ENCODE results near the gene NHSL1.

NHSL1 gene

GRCh38 chr6:138421608-138422007 lies 77.7 kb downstream of the NHSL1 start:
- DNase-seq: no peak

DNA sequence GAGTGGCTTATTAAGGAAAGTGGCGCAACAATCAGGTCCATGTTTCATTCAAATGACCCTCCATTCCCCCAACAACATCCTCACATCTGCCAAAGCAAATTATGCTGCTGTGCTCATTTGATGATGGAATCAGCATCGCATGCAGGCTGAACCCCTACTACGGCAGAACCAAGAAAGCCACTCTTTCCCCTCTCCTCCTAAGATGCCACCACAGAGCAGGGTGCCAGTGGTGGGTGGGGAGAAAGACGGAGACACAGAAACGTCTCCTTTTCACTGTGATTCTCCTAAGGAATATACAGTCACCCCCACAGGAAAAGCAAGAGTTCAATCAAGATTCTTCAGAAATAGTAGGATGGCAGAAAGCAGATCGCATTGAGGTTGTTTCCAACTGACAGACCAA lies 78.2 kb downstream of the NHSL1 start:
- DNase-seq: no peak

DNA sequence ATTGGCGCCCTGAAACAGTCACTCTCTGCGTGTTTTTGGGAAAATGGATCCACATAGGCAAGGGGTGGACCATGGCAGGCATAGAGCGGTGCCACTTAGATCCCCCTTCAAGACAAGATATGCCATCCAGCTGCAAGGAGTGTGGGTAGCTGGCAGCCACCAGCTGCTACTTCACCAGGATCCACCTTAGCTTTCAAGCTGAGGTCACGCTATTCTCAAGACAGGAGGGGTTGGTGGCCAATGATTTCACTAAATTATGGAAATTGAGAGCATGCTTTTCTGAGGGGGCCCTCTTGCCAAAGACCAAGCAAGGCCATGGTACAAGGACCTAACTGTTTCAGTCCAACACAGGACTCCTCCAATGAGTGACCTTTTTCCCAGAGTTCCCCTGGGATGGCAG lies 78.9 kb downstream of the NHSL1 start:
- DNase-seq: no peak

DNA sequence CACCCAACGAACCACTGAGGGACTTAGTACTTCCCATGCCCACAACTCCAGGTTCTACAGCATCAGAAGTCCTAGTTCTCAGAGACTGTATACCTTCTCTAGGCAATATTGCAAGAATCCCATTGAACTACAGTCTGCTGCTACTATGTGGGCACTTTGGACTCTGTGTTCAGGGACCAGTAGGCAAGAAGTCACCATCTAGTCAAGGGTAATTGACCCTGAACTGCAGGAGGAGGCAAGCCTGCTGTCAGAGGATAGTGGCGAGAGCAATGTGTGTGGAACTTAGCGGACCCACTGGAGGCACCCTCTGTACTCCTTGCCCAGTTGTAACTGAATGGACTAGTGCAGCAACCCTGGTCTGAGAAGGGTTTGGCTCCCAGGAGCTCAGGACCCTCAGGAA lies 79.5 kb downstream of the NHSL1 start:
- DNase-seq: no peak

GRCh38 chr6:138418118-138418742 lies 81.1 kb downstream of the NHSL1 start:
- DNase-seq: no peak

- DNase-seq: no peak
Measured at GRCh38 chr6:138417493-138418117, 81.7 kb downstream of the NHSL1 start.

- no peak for DNase-seq
Measured at GRCh38 chr6:138416206-138416605, 83.1 kb downstream of the NHSL1 start.

DNA sequence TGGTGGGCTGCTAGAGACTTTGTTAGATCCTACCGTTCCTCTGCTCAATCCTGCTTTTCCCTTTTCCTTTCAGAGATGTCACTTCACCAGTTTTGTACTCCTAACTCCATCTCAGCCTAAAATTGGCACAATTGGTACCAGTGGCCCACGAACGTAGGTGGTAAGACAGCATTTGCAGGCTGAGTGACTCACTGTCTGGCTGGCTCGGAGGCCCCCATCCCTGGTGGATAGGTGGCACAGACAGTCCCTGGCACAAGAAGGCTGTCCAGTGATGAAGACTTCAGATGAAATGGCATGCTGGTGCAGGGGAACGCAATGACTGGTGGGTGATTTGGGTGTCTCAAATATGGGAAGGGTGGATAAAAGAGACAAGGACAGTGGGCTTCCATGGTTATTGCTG lies 84.2 kb downstream of the NHSL1 start:
- no peak for DNase-seq

DNA sequence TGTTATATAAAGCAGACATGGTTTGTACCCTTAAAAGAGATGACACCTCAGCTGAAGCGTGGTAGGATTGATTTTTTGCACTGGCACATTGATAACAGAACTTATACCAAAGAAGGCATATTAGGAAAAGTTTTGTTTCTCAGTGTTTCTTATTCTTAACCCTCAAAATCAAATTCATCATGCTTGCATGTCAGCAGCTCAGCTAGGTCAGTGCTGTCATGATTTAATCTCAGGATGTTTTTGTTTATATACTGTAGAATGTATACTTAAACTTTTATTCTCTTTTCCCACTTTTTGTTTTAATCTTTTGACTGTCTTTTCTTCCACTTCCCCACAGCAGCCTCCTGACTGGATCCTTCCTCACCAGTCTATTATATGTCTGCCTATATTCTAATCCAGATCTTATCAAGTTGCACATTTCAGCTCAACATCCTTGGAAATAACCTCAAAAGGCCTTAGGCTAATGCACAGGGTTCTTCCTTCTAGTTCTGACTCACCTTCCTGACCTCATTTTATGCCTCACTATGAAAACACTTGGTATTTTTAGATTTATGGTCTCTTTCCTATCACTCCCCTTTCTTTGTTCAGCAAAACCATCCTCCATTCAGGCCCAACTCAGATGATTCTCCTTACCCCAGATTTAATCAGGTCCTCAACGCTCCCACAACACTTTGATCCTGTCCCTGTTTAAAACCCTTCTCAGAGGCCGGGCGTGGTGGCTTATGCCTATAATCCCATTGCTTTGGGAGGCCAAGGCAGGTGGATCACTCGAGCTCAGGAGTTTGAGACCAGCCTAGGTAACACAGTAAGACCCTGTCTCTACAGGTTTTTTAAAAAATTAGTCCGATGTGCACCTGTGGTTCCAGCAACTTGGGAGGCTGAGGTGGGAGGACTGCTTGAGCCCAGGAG lies 88.1 kb downstream of the NHSL1 start:
- no peak for DNase-seq

DNA sequence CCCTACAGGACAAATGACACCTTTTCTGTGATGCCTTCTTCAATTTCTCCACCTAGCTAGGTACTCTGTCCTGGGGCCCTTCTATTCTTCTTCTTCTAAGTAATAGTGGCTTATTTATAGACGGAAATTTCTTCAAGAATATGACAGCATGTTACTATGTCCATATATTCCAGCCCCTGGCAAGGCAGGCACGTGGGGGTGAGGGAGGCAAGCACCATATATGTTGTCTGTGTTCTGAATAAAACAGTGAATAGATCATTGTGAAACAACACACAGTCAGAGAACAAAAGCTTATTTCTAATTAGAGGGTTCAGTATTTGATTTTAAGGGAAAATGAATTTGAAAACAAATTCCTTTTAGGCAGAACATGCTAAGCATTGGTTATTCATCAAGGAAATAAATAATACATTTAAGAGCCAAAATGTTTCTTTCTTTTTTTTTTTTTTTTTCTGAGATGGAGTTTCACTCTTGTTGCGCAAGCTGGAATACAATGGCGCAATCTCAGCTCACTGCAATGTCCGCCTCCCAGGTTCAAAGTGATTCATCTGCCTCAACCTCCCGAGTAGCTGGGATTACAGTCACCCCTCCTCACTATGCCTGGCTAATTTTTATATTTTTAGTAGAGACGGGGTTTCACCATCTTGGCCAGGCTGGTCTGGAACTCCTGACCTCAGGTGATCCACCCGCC lies 89.1 kb downstream of the NHSL1 start:
- DNase-seq: no peak

DNA sequence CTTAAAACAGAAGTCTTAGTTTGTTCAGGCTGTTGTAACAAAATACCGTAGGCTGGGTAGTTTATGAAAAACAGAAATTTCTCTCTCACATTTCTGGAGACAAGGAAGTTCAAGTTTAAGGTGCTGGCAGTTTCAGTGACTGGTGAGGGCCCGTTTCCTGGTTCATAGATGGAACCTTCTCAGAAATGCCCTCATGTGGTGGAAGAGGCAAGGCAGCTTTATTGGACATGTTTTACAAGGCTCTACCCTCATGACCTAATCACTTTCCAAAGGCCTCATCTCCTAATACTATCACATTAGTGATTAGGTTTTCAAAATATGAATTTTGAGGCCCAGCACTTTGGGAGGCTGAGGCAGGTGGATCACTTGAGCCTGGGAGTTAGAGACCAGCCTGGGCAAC lies 92.9 kb downstream of the NHSL1 start:
- no peak for DNase-seq

GRCh38 chr6:138405816-138406413 lies 93.4 kb downstream of the NHSL1 start:
- DNase-seq: no peak

GRCh38 chr6:138404666-138405337 lies 94.5 kb downstream of the NHSL1 start:
- no peak for DNase-seq

GRCh38 chr6:138403801-138404665 lies 95.3 kb downstream of the NHSL1 start, which contains the start of gene HEBP2:
TSS of gene HEBP2 (plus strand) at chr6:138404223. CDS start at chr6:138404496, 273 bp downstream.
- DNase-seq: peak; percentile 86 to 88

GRCh38 chr6:138403324-138403800 lies 95.9 kb downstream of the NHSL1 start:
- no peak for DNase-seq

DNA sequence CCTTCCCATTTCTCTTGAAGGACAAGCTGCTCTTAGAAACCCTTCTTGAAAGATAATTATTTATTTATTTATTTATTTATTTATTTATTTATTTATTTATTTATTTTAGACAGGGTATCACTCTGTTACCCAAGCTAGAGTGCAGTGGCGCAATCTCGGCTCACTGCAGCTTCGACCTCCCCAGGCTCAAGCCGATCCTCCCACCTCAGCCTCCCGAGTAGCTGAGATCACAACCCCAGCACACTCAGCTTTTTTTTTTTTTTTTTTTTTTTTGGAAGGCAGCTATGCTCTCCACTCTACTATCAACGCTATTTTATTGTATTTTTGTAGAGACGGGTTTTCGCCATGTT lies 96.5 kb downstream of the NHSL1 start:
- no peak for DNase-seq

DNA sequence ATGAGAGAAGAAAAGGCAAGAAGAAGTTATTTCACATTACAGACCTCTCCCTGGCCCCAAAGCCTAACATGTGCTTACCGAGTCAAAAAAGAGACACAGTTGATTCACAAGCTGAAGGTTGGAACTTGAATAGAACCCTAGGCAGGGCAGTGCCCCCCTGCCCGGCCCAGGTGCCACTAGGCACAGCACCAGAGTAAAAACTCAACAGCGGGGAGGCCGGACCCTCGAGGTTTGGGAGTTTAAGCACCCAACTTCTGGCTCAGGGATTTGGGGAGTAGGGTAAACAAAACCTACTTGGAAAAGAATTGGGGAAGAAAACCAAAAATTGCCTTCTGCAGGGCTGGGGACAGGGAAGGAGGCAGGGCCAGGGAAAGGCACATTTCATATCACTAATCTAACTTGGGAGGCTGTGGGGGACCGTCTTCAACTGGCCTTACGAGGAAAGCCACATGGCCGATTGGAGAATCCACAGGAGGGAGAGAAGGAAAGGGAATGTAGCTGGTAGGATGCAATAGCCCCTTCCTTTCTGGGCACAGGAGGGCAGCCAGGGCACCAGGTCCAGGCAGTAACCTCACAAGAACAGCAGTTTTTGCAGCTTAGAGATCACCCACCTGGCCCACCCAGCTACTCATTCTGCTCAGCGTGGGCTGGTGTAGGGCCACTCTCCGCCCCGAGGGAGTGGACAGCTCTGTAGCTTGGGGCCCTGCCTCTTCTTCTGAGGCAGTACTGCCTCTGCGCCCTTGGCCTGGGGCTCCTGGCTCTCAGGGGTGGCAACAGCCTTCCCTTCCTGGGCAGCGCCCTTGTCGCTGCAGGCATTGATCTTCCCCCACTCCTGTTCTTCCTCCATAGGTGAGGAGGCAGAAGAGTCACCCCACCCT lies 97.1 kb downstream of the NHSL1 start:
- DNase-seq: no peak

GRCh38 chr6:138400326-138400725 lies 99.0 kb downstream of the NHSL1 start:
- DNase-seq: no peak

DNA sequence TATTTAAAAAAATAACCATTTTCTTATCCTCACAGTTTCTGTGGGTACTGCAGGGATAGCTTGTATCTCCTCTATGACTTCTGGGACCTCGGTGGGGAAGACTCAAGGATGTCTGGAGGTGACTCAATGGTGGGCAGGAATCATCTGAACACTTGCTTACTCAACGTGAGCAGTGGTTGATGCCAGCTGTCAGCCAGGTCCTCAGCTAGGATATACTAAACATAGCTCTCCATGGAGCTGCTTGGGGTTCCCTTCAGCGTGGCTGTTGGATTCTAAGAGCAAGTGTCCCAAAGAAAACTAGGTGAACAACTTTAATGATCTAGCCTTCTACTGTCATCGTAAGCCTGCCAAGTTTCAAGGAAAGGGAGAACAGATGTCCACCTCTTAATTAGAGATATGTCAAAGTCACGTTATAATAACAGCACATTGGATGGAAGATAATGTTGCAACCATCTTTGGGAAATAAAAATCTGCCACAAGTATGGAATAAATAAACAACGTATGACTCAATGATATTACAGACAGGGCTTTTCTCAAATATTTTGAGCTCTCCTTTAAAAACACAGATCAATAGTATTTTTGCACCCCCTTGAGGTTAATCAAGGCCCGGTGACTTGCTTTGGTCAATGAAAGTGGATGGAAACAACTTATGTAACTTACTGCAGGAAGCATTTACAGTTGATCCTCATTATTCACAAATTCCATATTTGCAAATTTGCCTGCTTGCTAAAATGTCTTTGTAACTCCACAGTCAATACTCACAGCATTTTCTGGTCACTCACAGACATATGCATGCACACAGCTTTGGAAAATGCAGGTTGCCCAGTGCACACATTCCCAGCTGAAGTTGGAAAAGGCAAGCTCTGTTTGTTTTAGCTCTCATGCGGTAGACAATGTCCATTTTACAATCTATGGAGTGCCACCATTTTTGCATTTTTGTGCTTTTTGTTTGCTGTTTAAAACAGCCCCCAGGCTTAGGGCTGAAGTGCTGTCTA lies 101.9 kb downstream of the NHSL1 start:
- DNase-seq: no peak

Data from activated T-cell treated with anti-CD3 and anti-CD28 coated beads, Interleukin-2, amount 50 U/mL, for 48 hours (primary cell).